Adrenal gland (tissue), 5 donors: ENCODE measurements around the gene OR2C3.

Experiments used
- CTCF ChIP-seq, 6 experiments: fragments of 450-650 bp in 4 of 6; fragments of 200-600 bp in 2 of 6; sonication (generic) in 1 of 6; IDR thresholded peaks; 1 replicate in 5 of 6; 2 replicates in 1 of 6; pipeline versions ENCODE4 v1.5.1 to v1.8.0; 2016 to 2021; ENCODE audit warnings: antibody characterized with exemption in 6 of 6, mild to moderate bottlenecking in 2 of 6, moderate library complexity in 1 of 6
- POLR2A ChIP-seq, 2 donors: fragments of 450-650 bp; IDR thresholded peaks; one replicate each; pipeline ENCODE4 v1.6.1; 2017; ENCODE audit warnings: antibody characterized with exemption in 2 of 2, mild to moderate bottlenecking in 2 of 2, moderate library complexity in 1 of 2
- donor health status: DM: no; HTN: no; CAD: no.

GRCh38 chr1:247551721-247552120, 15.5 kb upstream of the OR2C3 start:
- no peak for TF ChIP-seq POLR2A (IDR thresholded peaks at IDR 0.05)
- TF ChIP-seq CTCF (IDR thresholded peaks at IDR 0.05) = no peak
